Measurements from ENCODE around the gene GIT1. TPM values are rescaled to one million over a fixed set of nuclear protein-coding genes. Genes with fewer than 3 reads are reported as not detected.
A peak's percentile ranks its signal among the peaks of the same experiment; 100 is the strongest.

GIT1 gene
- total and polyA plus RNA-seq, 2 of the 13 experiments (the other 11 are each of a cell fraction or from before 2014, with no cell fraction given): 14.2 to 30.8 TPM

DNA sequence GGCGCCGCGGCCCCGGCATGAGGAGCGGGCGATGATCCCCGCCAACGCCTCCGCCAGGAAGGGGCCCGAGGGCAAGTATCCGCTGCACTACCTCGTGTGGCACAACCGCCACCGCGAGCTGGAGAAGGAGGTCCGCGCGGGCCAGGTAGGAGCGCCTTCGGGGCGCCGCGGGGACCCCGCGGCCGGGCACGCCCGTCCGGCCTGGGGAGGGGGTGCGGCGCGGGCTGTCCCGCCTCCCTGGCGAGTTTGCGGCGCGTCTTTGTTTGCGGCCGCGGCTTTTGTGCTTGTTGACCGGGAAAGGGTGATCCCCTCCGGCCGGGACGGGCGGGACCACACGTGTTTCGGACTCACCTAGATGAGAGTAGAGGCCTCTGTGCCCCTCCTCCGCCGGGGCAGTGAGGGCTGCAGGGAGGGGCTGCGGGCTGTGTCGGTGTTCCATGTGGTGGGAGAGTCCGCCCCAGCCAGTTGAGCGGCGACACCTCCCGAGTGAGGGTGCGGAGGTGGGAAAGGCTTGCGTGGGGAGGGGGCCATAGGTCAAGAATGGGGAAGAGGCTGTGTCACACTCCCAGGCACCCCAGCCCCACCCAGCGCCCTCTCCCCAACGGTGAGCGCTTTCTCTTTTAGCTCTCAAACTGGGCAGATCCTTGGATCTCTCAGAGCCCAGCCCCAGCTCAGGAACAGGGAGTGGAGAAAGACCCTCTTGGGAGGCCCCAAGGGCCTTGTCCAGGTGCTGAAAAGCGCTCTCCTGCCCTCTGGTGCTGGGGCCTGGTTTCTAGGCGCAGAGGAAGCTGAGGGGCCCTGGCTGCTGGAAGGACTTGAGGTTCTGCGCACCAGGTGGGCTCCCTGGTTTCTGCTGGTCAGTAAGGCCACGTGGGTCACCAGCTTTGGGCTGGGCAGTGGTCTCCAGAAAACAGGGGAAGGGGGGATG lies 4.4 kb upstream of the GIT1 start (continued):
- TF ChIP-seq, protein P1, sequence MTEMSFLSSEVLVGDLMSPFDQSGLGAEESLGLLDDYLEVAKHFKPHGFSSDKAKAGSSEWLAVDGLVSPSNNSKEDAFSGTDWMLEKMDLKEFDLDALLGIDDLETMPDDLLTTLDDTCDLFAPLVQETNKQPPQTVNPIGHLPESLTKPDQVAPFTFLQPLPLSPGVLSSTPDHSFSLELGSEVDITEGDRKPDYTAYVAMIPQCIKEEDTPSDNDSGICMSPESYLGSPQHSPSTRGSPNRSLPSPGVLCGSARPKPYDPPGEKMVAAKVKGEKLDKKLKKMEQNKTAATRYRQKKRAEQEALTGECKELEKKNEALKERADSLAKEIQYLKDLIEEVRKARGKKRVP (CRISPR knock-in tag; IDR thresholded peaks at IDR 0.05): 0 out of 4 replicates have a peak, but pooled peaks of 1 of the 2 experiments have one; percentile 12
- TF ChIP-seq, protein P2, sequence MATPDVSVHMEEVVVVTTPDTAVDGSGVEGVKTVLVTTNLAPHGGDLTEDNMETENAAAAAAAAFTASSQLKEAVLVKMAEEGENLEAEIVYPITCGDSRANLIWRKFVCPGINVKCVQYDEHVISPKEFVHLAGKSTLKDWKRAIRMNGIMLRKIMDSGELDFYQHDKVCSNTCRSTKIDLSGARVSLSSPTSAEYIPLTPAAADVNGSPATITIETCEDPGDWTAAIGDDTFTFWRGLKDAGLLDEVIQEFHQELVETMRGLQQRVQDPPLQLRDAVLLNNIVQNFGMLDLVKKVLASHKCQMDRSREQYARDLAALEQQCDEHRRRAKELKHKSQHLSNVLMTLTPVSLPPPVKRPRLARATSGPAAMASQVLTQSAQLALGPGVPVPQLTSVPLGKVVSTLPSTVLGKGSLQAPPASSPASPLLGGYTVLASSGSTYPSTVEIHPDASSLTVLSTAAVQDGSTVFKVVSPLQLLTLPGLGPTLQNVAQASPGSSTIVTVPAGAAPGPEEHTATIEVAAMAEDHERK (CRISPR knock-in tag; IDR thresholded peaks at IDR 0.05; ENCODE audit: low read depth): no peak
- TF ChIP-seq TGIF2 (CRISPR knock-in tag; IDR thresholded peaks at IDR 0.05): 0 out of 2 replicates have a peak, but pooled peaks have one; percentile 13
- TF ChIP-seq RBFOX2 (IDR thresholded peaks at IDR 0.05; ENCODE audit: low read depth, low read length): no peak
- TF ChIP-seq, protein P3, sequence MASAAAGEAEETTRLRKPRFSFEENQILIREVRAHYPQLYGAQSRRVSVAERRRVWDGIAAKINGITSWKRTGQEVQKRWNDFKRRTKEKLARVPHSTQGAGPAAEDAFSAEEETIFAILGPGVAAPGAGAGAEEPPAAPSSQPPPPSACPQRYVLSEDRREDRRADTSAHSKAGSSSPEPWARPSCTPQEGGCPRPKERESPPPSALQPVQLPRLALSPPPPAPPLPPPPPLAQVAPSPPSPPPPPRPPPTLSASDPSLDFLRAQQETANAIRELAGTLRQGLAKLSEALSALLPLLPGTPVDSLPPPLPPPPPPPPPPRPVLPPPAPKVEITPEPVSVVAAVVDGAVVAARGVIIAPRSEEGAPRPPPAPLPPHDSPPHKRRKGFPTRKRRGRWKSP (CRISPR knock-in tag; IDR thresholded peaks at IDR 0.05): 0 out of 2 replicates have a peak, but pooled peaks have one; percentile 22
- TF ChIP-seq, protein P4, sequence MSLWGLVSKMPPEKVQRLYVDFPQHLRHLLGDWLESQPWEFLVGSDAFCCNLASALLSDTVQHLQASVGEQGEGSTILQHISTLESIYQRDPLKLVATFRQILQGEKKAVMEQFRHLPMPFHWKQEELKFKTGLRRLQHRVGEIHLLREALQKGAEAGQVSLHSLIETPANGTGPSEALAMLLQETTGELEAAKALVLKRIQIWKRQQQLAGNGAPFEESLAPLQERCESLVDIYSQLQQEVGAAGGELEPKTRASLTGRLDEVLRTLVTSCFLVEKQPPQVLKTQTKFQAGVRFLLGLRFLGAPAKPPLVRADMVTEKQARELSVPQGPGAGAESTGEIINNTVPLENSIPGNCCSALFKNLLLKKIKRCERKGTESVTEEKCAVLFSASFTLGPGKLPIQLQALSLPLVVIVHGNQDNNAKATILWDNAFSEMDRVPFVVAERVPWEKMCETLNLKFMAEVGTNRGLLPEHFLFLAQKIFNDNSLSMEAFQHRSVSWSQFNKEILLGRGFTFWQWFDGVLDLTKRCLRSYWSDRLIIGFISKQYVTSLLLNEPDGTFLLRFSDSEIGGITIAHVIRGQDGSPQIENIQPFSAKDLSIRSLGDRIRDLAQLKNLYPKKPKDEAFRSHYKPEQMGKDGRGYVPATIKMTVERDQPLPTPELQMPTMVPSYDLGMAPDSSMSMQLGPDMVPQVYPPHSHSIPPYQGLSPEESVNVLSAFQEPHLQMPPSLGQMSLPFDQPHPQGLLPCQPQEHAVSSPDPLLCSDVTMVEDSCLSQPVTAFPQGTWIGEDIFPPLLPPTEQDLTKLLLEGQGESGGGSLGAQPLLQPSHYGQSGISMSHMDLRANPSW (CRISPR knock-in tag; IDR thresholded peaks at IDR 0.05; ENCODE audit: borderline replicate concordance): no peak
- TF ChIP-seq, protein P5, sequence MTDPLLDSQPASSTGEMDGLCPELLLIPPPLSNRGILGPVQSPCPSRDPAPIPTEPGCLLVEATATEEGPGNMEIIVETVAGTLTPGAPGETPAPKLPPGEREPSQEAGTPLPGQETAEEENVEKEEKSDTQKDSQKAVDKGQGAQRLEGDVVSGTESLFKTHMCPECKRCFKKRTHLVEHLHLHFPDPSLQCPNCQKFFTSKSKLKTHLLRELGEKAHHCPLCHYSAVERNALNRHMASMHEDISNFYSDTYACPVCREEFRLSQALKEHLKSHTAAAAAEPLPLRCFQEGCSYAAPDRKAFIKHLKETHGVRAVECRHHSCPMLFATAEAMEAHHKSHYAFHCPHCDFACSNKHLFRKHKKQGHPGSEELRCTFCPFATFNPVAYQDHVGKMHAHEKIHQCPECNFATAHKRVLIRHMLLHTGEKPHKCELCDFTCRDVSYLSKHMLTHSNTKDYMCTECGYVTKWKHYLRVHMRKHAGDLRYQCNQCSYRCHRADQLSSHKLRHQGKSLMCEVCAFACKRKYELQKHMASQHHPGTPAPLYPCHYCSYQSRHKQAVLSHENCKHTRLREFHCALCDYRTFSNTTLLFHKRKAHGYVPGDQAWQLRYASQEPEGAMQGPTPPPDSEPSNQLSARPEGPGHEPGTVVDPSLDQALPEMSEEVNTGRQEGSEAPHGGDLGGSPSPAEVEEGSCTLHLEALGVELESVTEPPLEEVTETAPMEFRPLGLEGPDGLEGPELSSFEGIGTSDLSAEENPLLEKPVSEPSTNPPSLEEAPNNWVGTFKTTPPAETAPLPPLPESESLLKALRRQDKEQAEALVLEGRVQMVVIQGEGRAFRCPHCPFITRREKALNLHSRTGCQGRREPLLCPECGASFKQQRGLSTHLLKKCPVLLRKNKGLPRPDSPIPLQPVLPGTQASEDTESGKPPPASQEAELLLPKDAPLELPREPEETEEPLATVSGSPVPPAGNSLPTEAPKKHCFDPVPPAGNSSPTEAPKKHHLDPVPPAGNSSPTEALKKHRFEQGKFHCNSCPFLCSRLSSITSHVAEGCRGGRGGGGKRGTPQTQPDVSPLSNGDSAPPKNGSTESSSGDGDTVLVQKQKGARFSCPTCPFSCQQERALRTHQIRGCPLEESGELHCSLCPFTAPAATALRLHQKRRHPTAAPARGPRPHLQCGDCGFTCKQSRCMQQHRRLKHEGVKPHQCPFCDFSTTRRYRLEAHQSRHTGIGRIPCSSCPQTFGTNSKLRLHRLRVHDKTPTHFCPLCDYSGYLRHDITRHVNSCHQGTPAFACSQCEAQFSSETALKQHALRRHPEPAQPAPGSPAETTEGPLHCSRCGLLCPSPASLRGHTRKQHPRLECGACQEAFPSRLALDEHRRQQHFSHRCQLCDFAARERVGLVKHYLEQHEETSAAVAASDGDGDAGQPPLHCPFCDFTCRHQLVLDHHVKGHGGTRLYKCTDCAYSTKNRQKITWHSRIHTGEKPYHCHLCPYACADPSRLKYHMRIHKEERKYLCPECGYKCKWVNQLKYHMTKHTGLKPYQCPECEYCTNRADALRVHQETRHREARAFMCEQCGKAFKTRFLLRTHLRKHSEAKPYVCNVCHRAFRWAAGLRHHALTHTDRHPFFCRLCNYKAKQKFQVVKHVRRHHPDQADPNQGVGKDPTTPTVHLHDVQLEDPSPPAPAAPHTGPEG (CRISPR knock-in tag; IDR thresholded peaks at IDR 0.05): 0 out of 2 replicates have a peak, but pooled peaks have one; percentile 37
- 0 out of 2 replicates have a peak, but pooled peaks have one; percentile 44 for TF ChIP-seq RXRA (CRISPR knock-in tag; IDR thresholded peaks at IDR 0.05)
- TF ChIP-seq, protein P6, sequence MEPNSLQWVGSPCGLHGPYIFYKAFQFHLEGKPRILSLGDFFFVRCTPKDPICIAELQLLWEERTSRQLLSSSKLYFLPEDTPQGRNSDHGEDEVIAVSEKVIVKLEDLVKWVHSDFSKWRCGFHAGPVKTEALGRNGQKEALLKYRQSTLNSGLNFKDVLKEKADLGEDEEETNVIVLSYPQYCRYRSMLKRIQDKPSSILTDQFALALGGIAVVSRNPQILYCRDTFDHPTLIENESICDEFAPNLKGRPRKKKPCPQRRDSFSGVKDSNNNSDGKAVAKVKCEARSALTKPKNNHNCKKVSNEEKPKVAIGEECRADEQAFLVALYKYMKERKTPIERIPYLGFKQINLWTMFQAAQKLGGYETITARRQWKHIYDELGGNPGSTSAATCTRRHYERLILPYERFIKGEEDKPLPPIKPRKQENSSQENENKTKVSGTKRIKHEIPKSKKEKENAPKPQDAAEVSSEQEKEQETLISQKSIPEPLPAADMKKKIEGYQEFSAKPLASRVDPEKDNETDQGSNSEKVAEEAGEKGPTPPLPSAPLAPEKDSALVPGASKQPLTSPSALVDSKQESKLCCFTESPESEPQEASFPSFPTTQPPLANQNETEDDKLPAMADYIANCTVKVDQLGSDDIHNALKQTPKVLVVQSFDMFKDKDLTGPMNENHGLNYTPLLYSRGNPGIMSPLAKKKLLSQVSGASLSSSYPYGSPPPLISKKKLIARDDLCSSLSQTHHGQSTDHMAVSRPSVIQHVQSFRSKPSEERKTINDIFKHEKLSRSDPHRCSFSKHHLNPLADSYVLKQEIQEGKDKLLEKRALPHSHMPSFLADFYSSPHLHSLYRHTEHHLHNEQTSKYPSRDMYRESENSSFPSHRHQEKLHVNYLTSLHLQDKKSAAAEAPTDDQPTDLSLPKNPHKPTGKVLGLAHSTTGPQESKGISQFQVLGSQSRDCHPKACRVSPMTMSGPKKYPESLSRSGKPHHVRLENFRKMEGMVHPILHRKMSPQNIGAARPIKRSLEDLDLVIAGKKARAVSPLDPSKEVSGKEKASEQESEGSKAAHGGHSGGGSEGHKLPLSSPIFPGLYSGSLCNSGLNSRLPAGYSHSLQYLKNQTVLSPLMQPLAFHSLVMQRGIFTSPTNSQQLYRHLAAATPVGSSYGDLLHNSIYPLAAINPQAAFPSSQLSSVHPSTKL (CRISPR knock-in tag; IDR thresholded peaks at IDR 0.05): peak; percentile 10; the same call in 1 of the 2 replicates
